Right cardiac atrium (tissue), 5 donors: Measurements from ENCODE around the gene TGDS. TPM values are rescaled to one million over a fixed set of nuclear protein-coding genes. Genes with fewer than 3 reads are reported as not detected.
"Not testable (repeated sequence)": the region's sequence is repeated elsewhere in the genome, so short reads cannot be mapped to it uniquely, and the experiment has no call there.

Experiments
- ATAC-seq, 2 donors: fragments of 200-7000 bp; cut with Tn5 transposase; one replicate each; pipeline versions ENCODE4 v1.8.0 to v1.9.1; 2020; ENCODE audit warnings: moderate library complexity in 2 of 2, mild to moderate bottlenecking in 1 of 2
- DNase-seq, 3 donors: peaks; one replicate each; pipeline ENCODE4 v3.0.0-alpha.2; 2020
- H3K27ac ChIP-seq: one replicate; pipeline ENCODE4 v1.5.1; 2013; ENCODE audit warnings: mild to moderate bottlenecking, low read length, control low read depth, moderate library complexity
- H3K27me3 ChIP-seq: one replicate; pipeline ENCODE4 v1.6.1; 2013; ENCODE audit not compliant: control insufficient read depth, insufficient read depth
- H3K4me1 ChIP-seq: one replicate; pipeline ENCODE4 v1.6.1; 2013; ENCODE audit warnings: low read length; ENCODE audit not compliant: control insufficient read depth, insufficient read depth
- H3K4me3 ChIP-seq: one replicate; pipeline ENCODE4 v1.5.1; 2013; ENCODE audit warnings: low read length, control low read depth
- H3K9me3 ChIP-seq: one replicate; pipeline ENCODE4 v1.6.1; 2013; ENCODE audit warnings: low read length; ENCODE audit not compliant: control insufficient read depth
- WGBS: extraction: QIAGEN DNeasy Blood & Tissue Kit; methylation state at CpG from one replicate; pipeline ENCODE4 v1.1.7; 2013; 5-methylcytosine and 5-hydroxymethylcytosine counted together
- intact Hi-C, 4 donors: fragments of 100-400 bp; cut with DNase I; formaldehyde crosslinking; loops; one replicate each; pipeline versions ENCODE4 v1.11.0 to v1.14.0; 2022 to 2023
- polyA plus RNA-seq: library from polyadenylated mRNA; stranded (reverse); fragments of 200-250 nt; gene quantifications from one replicate; pipeline ENCODE4 v1.2.3, GENCODE V29; 2013
- total RNA-seq, 4 donors: library from RNA; stranded (reverse); fragmentation: NEBNext Ultra II Directional; extraction: Animal tissue kit (Norgen Biotek cat#: 25700); gene quantifications; one replicate each; pipeline ENCODE4 v1.2.1, GENCODE V29; 2021
- donor health status: healthy with polysubstance abuse.
- donor health status: DM: no; HTN: yes; CAD: no.
- donor health status: DM: no; HTN: no; CAD: no.
- donor health status: DM: no; HTN: yes; CAD: no; lungs with severe emphysema.
- donor health status: DM: yes; HTN: yes; CAD: no.

The TGDS gene
- total and polyA plus RNA-seq, 5 donors = 4.9 to 5.8 (median 5.4) TPM

- ATAC-seq (no peak), DNase-seq (no peak)
- Histone ChIP-seq H3K9me3 (no peaks in the 10 kb centered on the region), H3K27me3 (no peaks in the 10 kb centered on the region), H3K4me3 (no peak overlapping the region), H3K4me1 (no peaks in the 10 kb centered on the region), H3K27ac (no peak overlapping the region)
- WGBS = 57% methylated on average over 1 of the region's 1 CpG
- intact Hi-C loops = no loop called here
Observed at GRCh38 chr13:94534166-94534565, 61.8 kb downstream of the TGDS start.

- 79% methylated on average over 2 of the region's 2 CpGs for WGBS
- H3K27me3 ChIP-seq, ATAC-seq: not testable (repeated sequence)
Observed at GRCh38 chr13:94532278-94532677, 63.7 kb downstream of the TGDS start.

GRCh38 chr13:94526956-94527355 lies 69.0 kb downstream of the TGDS start:
- H3K27me3 ChIP-seq, H3K27ac ChIP-seq, intact Hi-C loops, H3K9me3 ChIP-seq, H3K4me3 ChIP-seq, H3K4me1 ChIP-seq, DNase-seq, ATAC-seq: not testable (repeated sequence)
- 71% methylated on average over 7 of the region's 7 CpGs for WGBS

More at GRCh38 chr13:94532278-94532677, 63.7 kb downstream of the TGDS start:
- DNase-seq, H3K4me1 ChIP-seq, intact Hi-C loops, H3K4me3 ChIP-seq, H3K9me3 ChIP-seq, H3K27ac ChIP-seq: not testable (repeated sequence)

- Histone ChIP-seq H3K4me3 (no peak overlapping the region), H3K27ac (no peak overlapping the region), H3K27me3 (no peaks in the 10 kb centered on the region), H3K9me3 (no peaks in the 10 kb centered on the region), H3K4me1 (no peaks in the 10 kb centered on the region)
- intact Hi-C loops = no loop called here
- DNase-seq (no peak), ATAC-seq (no peak)
- 86% methylated on average over 2 of the region's 2 CpGs for WGBS
Observed at GRCh38 chr13:94525781-94526180, 70.2 kb downstream of the TGDS start.

GRCh38 chr13:94524407-94524806 lies 71.5 kb downstream of the TGDS start:
- WGBS = 84% methylated on average over 7 of the region's 7 CpGs
- ATAC-seq (no peak), DNase-seq (no peak)
- no peak overlapping the region for H3K27ac ChIP-seq
- no peaks in the 10 kb centered on the region for H3K4me1 ChIP-seq
- no peaks in the 10 kb centered on the region for H3K9me3 ChIP-seq
- intact Hi-C loops = no loop called here
- no peaks in the 10 kb centered on the region for H3K27me3 ChIP-seq
- H3K4me3 ChIP-seq = no peak overlapping the region

Other genes with a start within 250 kb of the TGDS start
- gene DCT, start 116.5 kb downstream of the TGDS start, total RNA-seq = under 1 TPM; 0.24 to 0.46 (median 0.39) TPM
- gene DCT, start 116.5 kb downstream of the TGDS start, polyA plus RNA-seq = 0.18 TPM
- gene GPR180, start 5.7 kb upstream of the TGDS start, total RNA-seq = 1 to 10 TPM; 3.4 to 4.8 (median 4.1) TPM
- 1.6 TPM for gene GPR180, start 5.7 kb upstream of the TGDS start, polyA plus RNA-seq
- not detected for gene SOX21, start 116.4 kb upstream of the TGDS start, total RNA-seq
- not detected for gene SOX21, start 116.4 kb upstream of the TGDS start, polyA plus RNA-seq